Astrocyte of the spinal cord (primary cell): ENCODE results near the gene CALN1.

ENCODE experiments used
- DNase-seq: peaks from one replicate; pipeline ENCODE4 v3.0.0; 2011; ENCODE audit warnings: low read depth, low spot score
- H3K4me3 ChIP-seq: 2 replicates; pipeline ENCODE4 v1.5.1; 2011; ENCODE audit warnings: low read depth, mild to moderate bottlenecking, low read length, moderate library complexity
- CTCF ChIP-seq: IDR thresholded peaks from 2 replicates; pipeline ENCODE4 v1.5.1; 2012; ENCODE audit warnings: low read depth, mild to moderate bottlenecking, low read length, inconsistent platforms
- in situ Hi-C: cut with HindIII; loops from 2 replicates; pipeline ENCODE4 v1.10.0; 2017; ENCODE audit warnings: low sequenced_read_pairs

CALN1 gene

DNA sequence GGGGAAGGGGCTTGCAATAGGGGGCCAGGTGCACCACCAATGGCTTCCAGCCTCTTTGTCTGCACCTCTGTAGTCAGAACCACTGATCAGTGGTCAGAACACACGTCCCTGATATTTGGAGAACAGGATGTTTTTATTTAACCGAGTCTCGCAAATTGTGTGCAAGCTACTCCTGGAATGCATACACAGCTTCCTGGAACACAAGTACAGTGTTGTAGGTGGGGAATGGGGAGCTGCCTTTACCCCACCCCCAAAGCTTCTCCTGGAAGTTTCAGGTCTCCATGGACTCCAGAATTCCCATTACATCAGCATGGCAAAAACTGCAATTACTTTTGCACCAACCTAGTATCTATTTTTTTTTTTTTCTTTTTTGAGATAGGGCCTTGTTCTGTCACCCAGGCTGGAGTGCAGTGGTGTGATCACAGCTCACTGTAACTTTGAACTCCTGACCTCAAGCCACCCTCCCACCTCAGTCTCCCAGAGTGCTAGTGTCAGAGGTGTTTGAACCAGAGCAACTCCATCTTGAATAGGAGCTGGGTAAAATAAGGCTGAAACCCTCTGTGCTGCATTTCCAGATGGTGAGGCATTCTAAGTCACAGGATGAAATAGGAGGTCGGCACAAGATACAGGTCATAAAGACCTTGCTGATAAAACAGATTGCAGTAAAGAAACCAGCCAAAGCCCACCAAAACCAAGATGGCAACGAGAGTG, 374.0 kb downstream of the CALN1 start:
- no peak for DNase-seq
- in situ Hi-C loops, result no loop called here
- no peak overlapping the region for H3K4me3 ChIP-seq
- no peak for TF ChIP-seq CTCF

DNA sequence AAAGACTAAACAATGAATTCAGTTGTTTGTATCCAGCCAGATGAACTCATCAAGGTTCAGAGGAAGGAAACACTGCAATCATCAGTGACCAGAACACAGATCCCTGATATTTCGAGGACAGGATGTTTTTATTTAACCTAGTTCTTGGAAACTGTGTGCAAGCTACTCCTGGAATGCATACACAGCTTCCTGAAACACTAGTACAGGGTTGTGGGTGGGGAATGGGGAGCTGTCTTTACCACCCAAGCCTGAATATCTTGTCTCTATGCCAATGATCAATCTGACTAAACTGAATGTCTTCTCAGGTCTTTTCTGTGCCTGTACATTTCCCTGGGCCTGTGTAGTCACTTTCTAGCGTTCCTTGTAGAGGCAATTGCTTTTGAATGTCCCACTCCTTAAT, 374.6 kb downstream of the CALN1 start:
- in situ Hi-C loops, result no loop called here
- DNase-seq, result no peak
- H3K4me3 ChIP-seq, result no peak overlapping the region
- no peak for TF ChIP-seq CTCF

DNA sequence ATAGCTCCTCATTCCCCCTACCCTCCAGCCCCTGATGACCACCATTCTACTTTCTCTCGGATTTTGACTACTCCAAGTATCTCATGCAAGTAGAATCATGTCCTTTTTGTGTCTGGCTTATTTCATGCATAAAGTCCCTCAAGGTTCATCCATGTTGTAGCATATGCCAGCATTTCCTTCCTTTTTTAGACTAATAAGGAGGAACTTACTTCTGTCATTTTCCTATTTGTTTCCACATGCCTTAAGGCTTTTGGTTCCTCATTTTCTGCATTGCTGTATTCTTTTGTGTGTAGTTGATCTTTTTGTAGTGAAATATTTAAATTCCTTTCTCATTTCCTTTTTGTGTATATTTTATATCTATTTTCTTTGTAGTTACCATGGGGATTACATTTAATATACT, 376.9 kb downstream of the CALN1 start:
- no peak for TF ChIP-seq CTCF
- DNase-seq, result no peak
- in situ Hi-C loops, result no loop called here
- no peak overlapping the region for H3K4me3 ChIP-seq

GRCh38 chr7:72032934-72033333, 379.2 kb downstream of the CALN1 start:
- in situ Hi-C loops, result no loop called here
- no peak overlapping the region for H3K4me3 ChIP-seq
- TF ChIP-seq CTCF, result no peak
- DNase-seq, result no peak

GRCh38 chr7:72030994-72031667, 381.0 kb downstream of the CALN1 start:
- in situ Hi-C loops, result no loop called here
- no peak for DNase-seq
- no peak for TF ChIP-seq CTCF
- no peak overlapping the region for H3K4me3 ChIP-seq

DNA sequence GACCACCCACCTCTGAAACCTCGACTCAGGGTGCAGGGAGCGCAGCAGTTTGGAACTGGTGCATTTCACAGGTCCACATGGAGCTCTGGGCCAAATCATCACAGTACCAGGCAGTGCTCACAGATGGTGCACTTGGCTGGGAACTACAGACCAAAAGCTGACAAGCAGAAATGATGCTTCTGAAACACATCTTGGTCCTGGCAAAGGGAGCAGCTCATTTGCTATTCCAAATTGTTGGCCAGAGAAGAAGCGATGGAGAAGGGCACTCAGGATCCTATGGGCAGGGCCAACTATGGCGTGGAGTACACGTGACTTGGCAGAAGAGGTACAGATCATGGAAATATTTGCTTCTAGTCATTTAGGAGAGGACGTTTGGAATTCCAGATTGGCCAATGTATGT, 383.9 kb downstream of the CALN1 start:
- DNase-seq, result no peak
- TF ChIP-seq CTCF, result no peak
- in situ Hi-C loops, result no loop called here
- no peak overlapping the region for H3K4me3 ChIP-seq
